Endothelial cell of umbilical vein (primary cell): Measurements from ENCODE around the gene PECR.

Source experiments
- EZH2 ChIP-seq: IDR thresholded peaks from 2 replicates; pipeline ENCODE4 v1.6.1; 2012; ENCODE audit warnings: borderline replicate concordance, low read depth, mild to moderate bottlenecking, moderate library complexity, low read length, inconsistent platforms; ENCODE audit not compliant: severe bottlenecking
- POLR2A ChIP-seq: IDR thresholded peaks from 2 replicates; pipeline ENCODE4 v1.6.1; 2012; ENCODE audit warnings: low read depth, mild to moderate bottlenecking, control low read depth, low read length
- TF ChIP-seq, protein P1 (sequence below): IDR thresholded peaks from 2 replicates; pipeline ENCODE4 v1.6.1; 2011; ENCODE audit not compliant: insufficient read depth, insufficient read length

DNA sequence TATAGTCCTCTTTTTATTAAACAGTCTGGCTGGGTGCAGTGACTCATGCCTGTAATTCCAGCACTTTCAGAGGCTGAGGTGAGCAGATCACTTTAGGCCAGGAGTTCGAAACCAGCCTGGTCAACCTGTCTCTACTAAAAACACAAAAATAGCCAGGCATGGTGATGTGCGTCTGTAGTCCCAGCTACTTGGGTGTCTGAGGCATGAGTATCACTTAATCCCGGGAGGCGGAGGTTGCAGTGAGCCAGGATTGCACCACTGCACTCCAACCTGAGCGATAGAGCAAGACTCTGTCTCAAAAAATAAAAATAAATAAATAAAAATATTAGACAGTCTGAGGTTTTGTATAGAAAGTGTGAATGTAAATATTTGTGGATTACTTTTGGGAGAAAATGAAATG, 45.3 kb upstream of the PECR start:
- TF ChIP-seq, protein P1, sequence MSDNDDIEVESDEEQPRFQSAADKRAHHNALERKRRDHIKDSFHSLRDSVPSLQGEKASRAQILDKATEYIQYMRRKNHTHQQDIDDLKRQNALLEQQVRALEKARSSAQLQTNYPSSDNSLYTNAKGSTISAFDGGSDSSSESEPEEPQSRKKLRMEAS = no peak
- TF ChIP-seq POLR2A = no peak
- no peak for TF ChIP-seq EZH2
